H9 (cell line): Measurements from ENCODE around the gene COX10. TPM values are rescaled to one million over a fixed set of nuclear protein-coding genes. Genes with fewer than 3 reads are reported as not detected.

ENCODE experiments used
- DNase-seq: peaks from one replicate; pipeline ENCODE4 v3.0.0-alpha.2; 2017
- H2AFZ ChIP-seq: one replicate; pipeline ENCODE4 v1.6.1; 2013; ENCODE audit warnings: mild to moderate bottlenecking, low read length, control low read depth, moderate library complexity
- H2AK5ac ChIP-seq: 2 replicates; pipeline ENCODE4 v1.6.1; 2013; ENCODE audit warnings: low read length, control low read depth, mixed read lengths; ENCODE audit not compliant: insufficient read length
- H2BK120ac ChIP-seq: one replicate; pipeline ENCODE4 v1.6.1; 2013; ENCODE audit warnings: low read depth, mild to moderate bottlenecking, low read length, control low read depth, inconsistent platforms; ENCODE audit not compliant: poor library complexity, severe bottlenecking
- H2BK12ac ChIP-seq: 2 replicates; pipeline ENCODE4 v1.6.1; 2013; ENCODE audit warnings: low read length, control low read depth, mixed read lengths, low read depth; ENCODE audit not compliant: insufficient read length
- H2BK15ac ChIP-seq: 2 replicates; pipeline ENCODE4 v1.6.1; 2013; ENCODE audit warnings: low read depth, low read length, control low read depth
- H2BK20ac ChIP-seq: one replicate; pipeline ENCODE4 v1.6.1; 2013; ENCODE audit warnings: low read depth, mild to moderate bottlenecking, low read length, control low read depth, inconsistent platforms; ENCODE audit not compliant: poor library complexity, severe bottlenecking
- H2BK5ac ChIP-seq: 2 replicates; pipeline ENCODE4 v1.6.1; 2013; ENCODE audit warnings: low read length, control low read depth, mixed read lengths; ENCODE audit not compliant: insufficient read length
- H3K14ac ChIP-seq: 2 replicates; pipeline ENCODE4 v1.6.1; 2013; ENCODE audit warnings: low read length, control low read depth; ENCODE audit not compliant: insufficient read depth
- H3K18ac ChIP-seq: 2 replicates; pipeline ENCODE4 v1.6.1; 2013; ENCODE audit warnings: low read depth, mild to moderate bottlenecking, mixed read lengths, low read length, control low read depth; ENCODE audit not compliant: insufficient read length
- H3K23ac ChIP-seq: 2 replicates; pipeline ENCODE4 v1.6.1; 2013; ENCODE audit warnings: low read length, control low read depth, mixed read lengths, low read depth; ENCODE audit not compliant: insufficient read length
- H3K23me2 ChIP-seq: 2 replicates; pipeline ENCODE4 v1.6.1; 2013; ENCODE audit warnings: low read depth, mild to moderate bottlenecking, mixed read lengths, low read length, control low read depth; ENCODE audit not compliant: insufficient read length, poor library complexity, severe bottlenecking
- H3K27ac ChIP-seq: 2 replicates; pipeline ENCODE4 v1.5.1; 2013; ENCODE audit warnings: low read length, control low read depth, mixed read lengths, low read depth; ENCODE audit not compliant: insufficient read length
- H3K27me3 ChIP-seq: 2 replicates; pipeline ENCODE4 v1.6.1; 2013; ENCODE audit warnings: low read length, control low read depth, inconsistent platforms; ENCODE audit not compliant: insufficient read depth
- H3K4ac ChIP-seq: 2 replicates; pipeline ENCODE4 v1.6.1; 2013; ENCODE audit warnings: low read depth, mild to moderate bottlenecking, control low read depth, inconsistent platforms, low read length, moderate library complexity
- H3K4me1 ChIP-seq: 2 replicates; pipeline ENCODE4 v1.6.1; 2013; ENCODE audit warnings: low read length, control low read depth, inconsistent platforms; ENCODE audit not compliant: insufficient read depth
- H3K4me2 ChIP-seq: 2 replicates; pipeline ENCODE4 v1.6.1; 2013; ENCODE audit warnings: low read length, control low read depth, mixed read lengths; ENCODE audit not compliant: insufficient read length, insufficient read depth
- H3K56ac ChIP-seq: 2 replicates; pipeline ENCODE4 v1.6.1; 2013; ENCODE audit warnings: low read depth, mild to moderate bottlenecking, mixed read lengths, low read length, control low read depth; ENCODE audit not compliant: insufficient read length
- H3K79me1 ChIP-seq: 2 replicates; pipeline ENCODE4 v1.6.1; 2013; ENCODE audit warnings: low read depth, mild to moderate bottlenecking, moderate library complexity, low read length, control low read depth, inconsistent platforms; ENCODE audit not compliant: insufficient read depth, poor library complexity, severe bottlenecking
- H3K79me2 ChIP-seq: 2 replicates; pipeline ENCODE4 v1.6.1; 2013; ENCODE audit warnings: low read length, control low read depth, inconsistent platforms; ENCODE audit not compliant: insufficient read depth
- H3K9ac ChIP-seq: 2 replicates; pipeline ENCODE4 v1.6.1; 2013; ENCODE audit warnings: low read length, control low read depth, mixed read lengths; ENCODE audit not compliant: insufficient read length; ENCODE audit errors: extremely low read depth
- H3K9me3 ChIP-seq: one replicate; pipeline ENCODE4 v1.6.1; 2013; ENCODE audit warnings: low read depth, low read length, inconsistent platforms; ENCODE audit not compliant: control insufficient read depth
- H3T11ph ChIP-seq: one replicate; pipeline ENCODE4 v1.6.1; 2013; ENCODE audit warnings: mild to moderate bottlenecking, low read length, control low read depth, inconsistent platforms
- H4K20me1 ChIP-seq: one replicate; pipeline ENCODE4 v1.6.1; 2013; ENCODE audit not compliant: control insufficient read depth, insufficient read length, insufficient read depth
- H4K5ac ChIP-seq: 2 replicates; pipeline ENCODE4 v1.6.1; 2013; ENCODE audit warnings: low read depth, mild to moderate bottlenecking, mixed read lengths, low read length, control low read depth; ENCODE audit not compliant: insufficient read length
- H4K8ac ChIP-seq: replicated peaks from 2 replicates; pipeline ENCODE4 v1.6.1; 2013; ENCODE audit warnings: low read length, control low read depth, mixed read lengths, low read depth; ENCODE audit not compliant: insufficient read length
- H4K91ac ChIP-seq: 2 replicates; pipeline ENCODE4 v1.6.1; 2013; ENCODE audit warnings: low read depth, mild to moderate bottlenecking, moderate library complexity, mixed read lengths, low read length, control low read depth; ENCODE audit not compliant: insufficient read length
- H3K27ac Mint-ChIP-seq, 3 experiments: 2 replicates in 2 of 3; 3 replicates in 1 of 3; pipeline ENCODE4 v1.8.0; 2020 to 2021; ENCODE audit warnings: mixed read lengths in 3 of 3, mild to moderate bottlenecking in 1 of 3, moderate library complexity in 1 of 3
- H3K27me3 Mint-ChIP-seq: 2 replicates; pipeline ENCODE4 v1.8.0; 2021; ENCODE audit warnings: low read depth, mild to moderate bottlenecking, moderate library complexity, mixed read lengths
- H3K36me3 Mint-ChIP-seq, 3 experiments: 2 replicates in 2 of 3; 3 replicates in 1 of 3; pipeline ENCODE4 v1.8.0; 2020 to 2021; ENCODE audit warnings: low read depth in 3 of 3, mixed read lengths in 3 of 3; ENCODE audit not compliant: insufficient read depth in 1 of 3
- H3K4me1 Mint-ChIP-seq, 2 experiments: 2 replicates each; pipeline ENCODE4 v1.8.0; 2020; ENCODE audit warnings: mixed read lengths in 2 of 2
- H3K4me3 Mint-ChIP-seq, 2 experiments: 2 replicates in 1 of 2; 3 replicates in 1 of 2; pipeline ENCODE4 v1.8.0; 2020 to 2021; ENCODE audit warnings: mild to moderate bottlenecking in 2 of 2, mixed read lengths in 2 of 2, moderate library complexity in 1 of 2
- H3K9me3 Mint-ChIP-seq, 2 experiments: 2 replicates in 1 of 2; 3 replicates in 1 of 2; pipeline ENCODE4 v1.8.0; 2020; ENCODE audit warnings: mild to moderate bottlenecking in 2 of 2, mixed read lengths in 2 of 2, moderate library complexity in 1 of 2
- CTCF ChIP-seq: fragments of 200-600 bp; sonication (generic); conservative IDR thresholded peaks from 3 replicates; pipeline ENCODE4 v1.8.0; 2021; ENCODE audit warnings: antibody characterized with exemption, mild to moderate bottlenecking
- WGBS: extraction: QIAGEN DNeasy Blood & Tissue Kit; methylation state at CpG from one replicate; pipeline ENCODE4 v1.1.7; 2013; ENCODE audit warnings: missing lambda C conversion rate, low lambda C conversion rate, mixed read lengths; ENCODE audit not compliant: insufficient read length; ENCODE audit errors: extremely low coverage; 5-methylcytosine and 5-hydroxymethylcytosine counted together
- total RNA-seq: library from RNA; stranded (reverse); gene quantifications from 2 replicates; pipeline ENCODE4 v1.2.1, GENCODE V29; 2021

Gene COX10
- total RNA-seq, 1 experiment from 2014 or later, result 20.6 TPM

DNA sequence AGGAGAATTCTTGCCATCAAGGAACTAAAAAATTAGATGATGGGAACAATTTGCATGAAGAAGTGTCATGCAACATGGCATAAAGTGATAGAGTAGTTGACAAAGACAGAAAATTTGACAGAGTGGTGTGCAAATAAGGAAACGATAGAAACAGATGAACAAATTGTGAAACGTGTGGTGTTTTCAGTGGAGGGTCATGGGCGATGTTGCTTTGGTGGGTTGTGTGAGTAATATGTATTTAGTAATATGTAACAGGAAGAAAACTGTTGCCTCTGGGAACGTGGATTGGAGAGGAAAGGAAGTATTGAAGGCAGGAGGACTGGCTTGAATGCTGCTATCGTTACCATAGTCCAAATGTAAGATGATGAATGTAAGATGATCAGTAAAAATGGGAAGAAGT, 3.6 kb downstream of the COX10 start:
- H3K4me3 Mint-ChIP-seq, result no peak overlapping the region
- Histone ChIP-seq H3K18ac (no peak overlapping the region), H3K79me2 (peaks cover 16% of the 10 kb centered on the region; the same call in 1 of the 2 replicates), H3K9me3 (no peaks in the 10 kb centered on the region), H4K8ac (no peak overlapping the region), H3K14ac (no peak overlapping the region), H2BK120ac (no peak overlapping the region), H3K23ac (no peak overlapping the region), H3K23me2 (no peaks in the 10 kb centered on the region), H4K5ac (no peak overlapping the region), H2BK5ac (no peak overlapping the region), H3T11ph (no peak overlapping the region), H2BK20ac (no peak overlapping the region), H3K27me3 (no peaks in the 10 kb centered on the region), H3K56ac (no peak overlapping the region), H3K9ac (no peak overlapping the region), H3K27ac (no peak overlapping the region), H3K4me1 (no peaks in the 10 kb centered on the region), H3K4ac (no peak overlapping the region), H3K79me1 (peaks cover 10% of the 10 kb centered on the region), H4K91ac (no peak overlapping the region), H2BK12ac (no peak overlapping the region), H4K20me1 (no peaks in the 10 kb centered on the region), H2AK5ac (no peak overlapping the region), H2AFZ (no peak overlapping the region), H3K4me2 (no peak overlapping the region), H2BK15ac (no peak overlapping the region)
- no peak for TF ChIP-seq CTCF
- no peak overlapping the region for H3K27ac Mint-ChIP-seq
- DNase-seq, result no peak
- peaks cover 5 to 25% (median 22%) of the 10 kb centered on the region in 3 experiments for H3K36me3 Mint-ChIP-seq
- H3K9me3 Mint-ChIP-seq, result no peaks in the 10 kb centered on the region; a peak in 1 of 5 replicates
- H3K27me3 Mint-ChIP-seq, result no peaks in the 10 kb centered on the region
- 100% methylated on average over 3 of the region's 5 CpGs for WGBS
- H3K4me1 Mint-ChIP-seq, result peaks cover 14% of the 10 kb centered on the region in 2 experiments
